ENCODE data around the gene CDHR1.
A peak's percentile ranks its signal among the peaks of the same experiment; 100 is the strongest.

The CDHR1 gene

DNA sequence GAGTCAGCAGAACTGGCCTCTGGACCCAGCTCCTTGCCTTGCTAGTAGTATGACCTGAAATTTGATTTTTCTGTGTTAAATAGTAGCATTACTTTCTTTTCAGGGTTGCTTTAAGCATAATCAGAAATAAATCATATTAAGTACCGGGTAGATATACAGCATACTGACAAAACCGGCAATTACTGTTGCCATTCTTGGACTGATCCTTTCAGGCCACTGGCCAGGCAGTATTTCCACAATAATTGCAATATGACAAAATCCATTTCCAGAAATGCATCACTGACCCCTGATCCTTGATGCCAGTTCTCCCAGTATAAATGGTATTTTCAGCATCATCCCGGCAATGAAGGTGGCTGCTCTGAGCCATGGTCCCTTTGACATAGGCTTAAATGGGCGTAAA is 40.1 kb downstream of the CDHR1 start:
- no peak for DNase-seq

DNA sequence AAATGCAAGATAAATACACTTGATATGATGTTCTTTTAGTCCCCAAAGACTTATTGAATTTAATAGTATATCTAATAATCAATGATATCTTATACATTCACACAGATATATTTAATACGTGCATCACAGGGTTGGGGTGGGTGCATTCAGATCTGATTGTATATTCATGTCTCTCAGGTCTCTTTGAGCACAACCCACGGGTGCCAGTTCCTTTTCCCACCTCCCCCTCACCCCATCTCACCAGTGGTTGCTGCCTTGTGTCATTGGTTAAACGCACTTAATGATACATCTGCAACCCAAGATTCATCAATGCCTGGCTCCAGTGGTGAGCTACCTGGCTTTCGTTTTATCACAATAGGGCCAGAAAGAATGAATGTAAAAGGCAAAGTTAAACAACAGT is 40.8 kb downstream of the CDHR1 start:
- no peak for DNase-seq

DNA sequence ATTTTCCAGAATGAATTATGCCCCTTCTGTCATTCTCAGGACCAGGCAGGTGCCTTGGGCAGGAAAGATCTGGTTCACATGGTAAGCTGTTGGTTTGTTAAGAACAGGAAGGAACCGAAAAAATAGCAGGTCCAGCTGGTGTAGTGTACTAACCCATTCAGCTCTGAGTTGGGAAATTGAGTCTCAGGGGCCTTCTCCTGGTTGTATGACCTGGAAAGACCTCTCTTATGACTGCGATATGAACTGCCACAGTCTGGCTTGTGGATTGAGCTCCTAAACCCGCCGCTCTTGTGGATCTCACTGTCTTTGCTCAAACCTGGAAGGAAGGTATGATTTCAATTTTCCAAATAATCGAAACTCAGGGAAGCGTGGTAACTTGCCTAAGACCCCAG is 42.5 kb downstream of the CDHR1 start:
- DNase-seq, result no peak

DNA sequence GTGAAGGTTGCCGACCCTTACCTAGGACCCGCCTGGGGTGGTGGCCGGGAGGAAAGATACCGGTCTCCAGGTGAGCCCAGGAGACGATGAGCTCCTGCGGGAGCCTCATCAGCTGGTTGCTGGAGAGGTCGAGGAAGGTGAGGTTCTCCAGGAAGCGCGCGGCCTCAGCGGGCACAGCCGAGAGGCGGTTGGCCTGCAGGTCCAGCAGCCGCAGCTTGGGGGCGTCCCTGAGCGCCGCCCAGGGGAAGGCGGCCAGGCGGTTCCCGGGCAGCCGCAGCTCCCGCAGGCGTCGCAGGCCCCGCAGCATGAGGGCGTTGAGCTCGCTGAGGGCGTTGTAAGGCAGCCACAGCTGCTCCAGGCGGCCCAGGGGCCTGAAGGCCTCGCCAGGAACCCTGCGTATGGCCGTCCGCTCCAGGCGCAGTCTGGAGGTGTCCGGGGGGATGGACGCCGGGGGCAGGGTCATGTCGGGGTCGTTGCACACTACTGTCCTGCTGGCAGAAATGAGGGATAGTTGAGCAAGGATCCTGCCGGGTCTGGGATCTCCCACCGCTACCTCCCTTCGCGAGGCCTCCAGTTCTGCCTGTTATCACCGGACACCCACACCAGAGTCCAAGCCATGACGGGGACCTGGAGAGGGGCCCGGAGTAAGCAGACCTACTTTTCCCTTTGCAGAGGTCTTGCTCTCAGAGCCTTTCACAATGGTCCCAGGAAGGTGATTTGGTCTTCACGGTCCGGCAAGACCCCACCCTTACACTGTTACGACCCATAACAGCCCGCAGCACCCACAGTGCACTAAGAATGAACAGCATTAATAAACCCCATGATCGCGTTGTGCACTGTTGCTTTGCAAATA is 43.1 kb downstream of the CDHR1 start:
- DNase-seq, result no peak

DNA sequence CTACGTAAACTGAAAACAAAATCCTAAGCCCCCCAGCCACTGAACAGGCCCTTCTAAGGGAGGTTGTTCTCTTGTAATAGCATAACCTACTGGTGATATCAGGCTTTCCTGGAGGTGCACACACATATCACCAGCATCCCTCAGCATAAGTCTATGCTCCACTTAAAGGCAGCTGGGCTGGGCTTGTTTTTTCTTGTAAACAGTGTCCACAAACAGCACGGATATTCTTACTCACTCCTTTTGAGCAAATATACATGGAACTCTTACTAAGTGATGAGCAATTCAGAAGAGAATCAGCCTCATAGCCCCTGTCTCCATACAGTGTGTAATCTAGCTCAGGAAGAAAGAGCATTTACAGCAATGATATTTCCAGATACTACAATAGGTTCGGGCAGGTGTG is 44.6 kb downstream of the CDHR1 start:
- no peak for DNase-seq

DNA sequence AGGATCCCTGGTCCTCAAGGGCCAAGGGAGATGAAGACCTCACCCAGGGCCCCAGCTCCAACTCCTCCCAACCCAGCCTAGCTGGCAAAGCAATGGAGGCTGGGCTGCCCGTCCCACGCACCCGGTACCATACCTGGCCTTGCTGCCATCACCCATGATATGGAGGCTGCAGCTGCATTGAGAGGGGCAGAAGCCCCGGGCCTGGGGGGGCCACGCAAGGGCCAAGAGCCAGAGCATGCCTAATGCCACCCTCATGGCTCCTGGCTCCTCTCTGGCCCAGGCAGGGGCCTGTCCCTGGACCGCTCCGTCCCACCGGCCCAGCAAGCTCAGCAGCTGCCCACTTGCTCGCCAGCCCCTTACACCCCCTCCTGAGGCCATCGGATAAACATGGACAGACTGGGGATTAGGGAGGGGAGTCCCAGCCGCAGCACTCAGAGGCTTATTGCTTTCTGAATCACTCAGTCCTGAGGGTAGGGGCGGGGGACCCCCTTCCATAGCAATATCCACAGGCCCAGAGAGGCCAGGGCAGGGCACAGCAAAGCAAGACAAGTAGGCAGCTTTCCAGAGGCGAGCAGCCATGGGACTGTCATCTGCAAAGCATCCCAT is 47.0 kb downstream of the CDHR1 start, which contains the start of gene LRIT1:
Gene LRIT1, minus strand, starts transcription at position 362 of the 606 bp plus-strand sequence. Its CDS starts 107 bp downstream, at position 255.
- DNase-seq, result peak; percentile 80

DNA sequence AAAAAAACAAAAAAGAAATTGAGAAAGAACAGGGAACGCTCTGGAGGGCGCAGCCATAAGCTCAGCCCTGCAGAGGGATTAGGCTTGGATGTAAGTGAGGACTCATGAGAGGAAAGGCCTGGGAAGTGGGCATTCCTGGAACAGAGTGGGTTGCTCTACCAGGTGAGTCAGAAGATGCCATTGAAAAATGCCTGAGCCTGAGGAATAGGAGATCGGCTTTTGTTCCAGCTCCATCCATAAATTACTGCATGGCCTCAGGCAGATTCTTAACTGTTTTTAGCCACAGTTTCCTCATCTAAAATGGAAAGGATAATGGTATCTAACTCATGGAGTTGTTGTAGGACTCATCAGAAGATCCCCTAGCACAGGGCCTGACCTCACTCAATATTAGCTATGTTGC is 49.4 kb downstream of the CDHR1 start:
- peak; percentile 3 for DNase-seq

DNA sequence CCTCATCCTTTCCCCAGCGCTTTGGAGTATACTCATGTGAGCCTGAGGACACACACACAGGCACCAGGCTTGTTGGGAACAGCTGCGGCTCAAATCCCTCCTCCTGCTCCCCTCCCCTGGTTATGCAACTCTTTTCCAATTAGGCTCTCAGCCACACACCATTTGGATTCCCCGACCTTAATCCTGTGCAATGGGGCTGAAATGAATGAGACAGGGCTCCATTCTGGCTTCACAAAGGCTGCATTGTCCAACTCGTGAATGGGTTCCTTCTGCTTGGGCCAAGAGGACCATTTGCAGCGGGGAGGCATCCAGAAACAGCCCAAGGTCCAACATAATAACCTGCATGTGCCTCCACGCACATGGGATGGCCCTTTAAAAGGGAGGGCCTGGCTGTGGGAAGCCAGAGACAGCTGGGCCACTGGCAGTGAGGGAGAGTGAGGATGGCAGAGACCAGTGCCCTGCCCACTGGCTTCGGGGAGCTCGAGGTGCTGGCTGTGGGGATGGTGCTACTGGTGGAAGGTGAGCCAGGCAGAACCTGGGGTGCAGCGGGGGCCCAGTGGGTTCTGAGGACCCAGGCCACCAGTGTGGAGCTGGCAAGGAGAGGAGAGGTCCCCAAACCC is 50.4 kb downstream of the CDHR1 start, which contains the start of gene RGR:
Gene RGR, plus strand, starts transcription at position 403 of the 620 bp plus-strand sequence. Its CDS starts 38 bp downstream, at position 441.
- DNase-seq, result peak; percentile 96

DNA sequence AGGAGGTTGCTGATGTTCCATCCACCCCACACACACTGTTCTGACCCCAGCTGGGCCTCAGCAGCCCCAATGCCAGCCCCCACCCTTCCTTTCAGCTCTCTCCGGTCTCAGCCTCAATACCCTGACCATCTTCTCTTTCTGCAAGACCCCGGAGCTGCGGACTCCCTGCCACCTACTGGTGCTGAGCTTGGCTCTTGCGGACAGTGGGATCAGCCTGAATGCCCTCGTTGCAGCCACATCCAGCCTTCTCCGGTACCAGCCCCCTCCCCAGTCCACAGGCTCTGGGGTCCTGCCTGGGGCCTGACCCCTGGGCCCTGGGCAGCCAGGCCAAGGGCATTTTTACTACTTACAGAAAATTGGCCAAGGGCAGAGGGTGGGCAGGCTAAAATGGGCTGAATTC is 53.2 kb downstream of the CDHR1 start:
- DNase-seq, result no peak

DNA sequence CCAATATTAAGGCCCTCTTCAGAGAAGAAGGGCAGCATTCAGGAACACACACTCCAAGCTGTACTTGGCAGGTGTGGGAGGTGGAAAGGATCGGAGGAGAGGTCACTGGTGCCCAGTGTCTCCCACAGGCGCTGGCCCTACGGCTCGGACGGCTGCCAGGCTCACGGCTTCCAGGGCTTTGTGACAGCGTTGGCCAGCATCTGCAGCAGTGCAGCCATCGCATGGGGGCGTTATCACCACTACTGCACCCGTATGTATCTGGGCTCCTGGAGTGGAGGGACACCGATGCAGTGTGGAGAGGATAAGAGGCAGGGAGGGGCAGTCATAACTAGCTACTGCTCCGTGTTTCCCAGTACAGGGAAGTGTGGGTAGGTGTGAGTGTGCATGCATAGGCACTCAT is 54.5 kb downstream of the CDHR1 start:
- DNase-seq, result no peak

DNA sequence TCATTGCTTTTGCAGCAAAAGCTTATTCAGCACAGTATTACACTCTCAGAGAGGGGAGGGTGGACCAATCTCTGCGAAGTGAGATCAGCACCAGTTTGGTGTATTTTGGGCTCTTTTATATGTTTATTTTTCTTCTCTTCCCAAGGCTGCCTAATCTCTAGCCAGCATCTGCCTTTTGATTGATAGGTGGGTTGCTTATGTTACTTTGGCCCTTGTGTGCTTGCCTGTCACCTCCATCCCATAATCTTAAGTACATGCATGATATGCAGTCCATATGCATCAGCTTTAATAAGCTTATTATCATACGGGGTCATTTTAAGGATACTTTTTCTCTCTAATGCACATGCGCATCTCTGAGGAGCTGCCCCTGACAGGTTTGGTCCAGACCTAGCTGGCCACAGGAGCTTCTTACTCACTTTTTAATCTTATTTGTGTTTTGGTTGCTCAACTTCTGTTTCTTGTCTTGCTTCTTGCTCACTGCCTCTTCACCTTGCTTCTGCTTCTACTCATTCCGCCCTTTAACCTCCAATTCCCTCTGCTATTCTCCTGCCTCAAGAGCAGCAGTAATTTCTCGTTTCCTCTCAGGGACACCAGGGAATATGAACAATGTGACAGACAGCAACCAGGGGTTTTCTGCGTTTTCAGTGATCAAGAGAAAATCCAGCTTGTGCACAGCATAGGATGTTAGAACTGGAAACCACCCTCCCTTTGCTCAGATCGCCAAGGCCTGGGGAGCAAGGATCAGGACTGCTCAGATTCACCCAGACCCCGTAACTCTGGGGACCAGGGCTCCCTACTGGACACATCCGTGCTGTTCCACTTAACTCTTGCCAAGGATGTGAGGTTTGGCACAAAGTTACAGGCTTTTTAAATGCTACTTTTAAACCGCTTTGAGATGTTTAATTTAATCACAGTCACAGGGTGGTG is 60.5 kb downstream of the CDHR1 start:
- peak; percentile 39 for DNase-seq

DNA sequence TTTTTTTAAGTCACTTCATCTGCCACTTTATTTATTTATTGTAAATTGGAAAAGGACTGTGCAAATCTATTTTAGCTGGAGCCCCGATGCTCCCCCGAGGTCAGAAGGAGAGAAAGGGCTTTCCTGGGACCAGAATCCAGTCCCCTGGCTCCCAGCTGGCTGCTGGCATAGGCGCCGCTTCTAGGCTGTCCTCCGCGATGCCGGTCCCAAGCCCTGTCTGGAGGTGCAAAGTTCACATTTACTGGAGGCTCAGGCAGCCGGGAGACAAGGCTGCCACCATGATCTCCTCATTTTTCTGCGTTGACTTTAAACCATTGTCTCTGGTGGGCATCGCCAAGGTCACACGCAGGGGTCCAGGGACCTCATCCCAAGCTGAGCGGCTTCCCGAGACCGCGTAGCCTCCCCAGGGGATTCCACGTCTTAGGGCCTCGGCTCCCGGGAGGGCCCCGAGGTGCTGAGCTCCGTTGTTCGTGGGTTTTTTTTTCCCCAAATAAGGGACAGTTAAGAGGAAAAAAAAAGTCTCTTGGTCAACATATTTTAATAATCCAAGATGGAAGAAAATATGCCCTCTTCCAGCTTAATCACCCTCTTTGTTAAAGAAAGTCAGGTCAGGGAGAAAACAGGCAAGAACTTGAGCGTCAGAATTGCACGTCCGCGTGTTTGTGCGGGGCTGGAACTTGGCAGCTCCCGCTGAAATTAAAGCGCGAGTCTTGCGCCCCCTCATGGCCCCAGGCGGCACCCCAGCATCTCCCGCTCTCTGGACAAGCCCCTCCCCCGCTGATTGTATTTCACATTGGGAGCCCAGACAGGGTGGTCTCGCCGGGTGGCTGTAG is 62.4 kb downstream of the CDHR1 start:
- DNase-seq, result peak; percentile 7

DNA sequence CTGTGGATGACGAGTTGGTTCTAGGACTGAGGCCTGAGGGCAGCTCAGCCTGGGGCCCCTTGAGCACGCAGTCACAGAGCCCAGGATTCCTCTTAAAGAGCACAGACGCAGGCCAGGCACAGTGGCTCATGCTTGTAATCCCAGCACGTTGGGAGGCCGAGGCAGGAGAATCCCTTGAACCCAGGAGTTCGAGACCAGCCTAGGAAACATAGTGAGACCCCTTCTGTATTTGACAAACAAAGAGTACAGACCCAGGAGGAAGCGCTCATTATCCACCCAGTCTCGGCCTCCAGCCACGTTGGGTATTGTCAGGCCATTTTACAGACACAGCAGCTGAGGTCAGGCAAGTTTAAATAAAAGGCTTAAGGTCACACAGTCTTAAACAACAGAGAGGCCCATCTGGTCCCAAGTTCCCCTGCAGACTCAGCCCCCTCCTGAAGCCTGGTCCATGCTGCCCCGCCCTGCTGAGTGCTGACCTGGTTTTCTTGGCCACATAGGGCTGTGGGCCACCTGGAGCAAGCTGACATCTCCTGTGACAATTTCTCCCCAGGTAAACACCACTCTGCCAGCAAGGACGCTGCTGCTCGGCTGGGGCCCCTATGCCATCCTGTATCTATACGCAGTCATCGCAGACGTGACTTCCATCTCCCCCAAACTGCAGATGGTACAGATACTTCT is 63.1 kb downstream of the CDHR1 start:
- no peak for DNase-seq

DNA sequence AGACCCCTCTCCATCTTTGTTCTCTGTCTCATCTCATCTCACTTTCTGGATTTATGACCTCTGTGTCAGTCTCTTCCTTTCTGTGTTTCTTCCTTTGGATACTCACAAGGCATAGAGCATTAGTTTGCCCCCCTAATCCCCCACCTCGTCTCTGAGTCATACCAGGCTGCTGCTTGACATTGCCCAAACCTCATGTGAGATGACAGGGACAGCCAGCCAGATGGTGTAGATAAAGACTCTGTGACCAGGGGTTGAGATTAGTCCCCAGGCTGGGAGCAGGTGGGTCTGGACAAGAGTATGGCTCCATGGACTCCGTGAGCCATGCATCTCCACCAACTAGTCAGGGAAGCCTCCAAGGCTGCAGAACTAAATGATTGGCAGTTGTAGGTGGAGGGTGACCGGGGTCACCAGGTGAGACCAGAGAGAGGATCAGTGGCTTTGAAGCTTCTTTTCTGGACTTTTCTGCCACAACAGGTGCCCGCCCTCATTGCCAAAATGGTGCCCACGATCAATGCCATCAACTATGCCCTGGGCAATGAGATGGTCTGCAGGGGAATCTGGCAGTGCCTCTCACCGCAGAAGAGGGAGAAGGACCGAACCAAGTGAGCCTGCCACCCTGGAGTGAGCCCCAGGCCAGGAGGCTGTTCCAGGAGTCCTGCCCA is 63.8 kb downstream of the CDHR1 start:
- peak; percentile 55 for DNase-seq

DNA sequence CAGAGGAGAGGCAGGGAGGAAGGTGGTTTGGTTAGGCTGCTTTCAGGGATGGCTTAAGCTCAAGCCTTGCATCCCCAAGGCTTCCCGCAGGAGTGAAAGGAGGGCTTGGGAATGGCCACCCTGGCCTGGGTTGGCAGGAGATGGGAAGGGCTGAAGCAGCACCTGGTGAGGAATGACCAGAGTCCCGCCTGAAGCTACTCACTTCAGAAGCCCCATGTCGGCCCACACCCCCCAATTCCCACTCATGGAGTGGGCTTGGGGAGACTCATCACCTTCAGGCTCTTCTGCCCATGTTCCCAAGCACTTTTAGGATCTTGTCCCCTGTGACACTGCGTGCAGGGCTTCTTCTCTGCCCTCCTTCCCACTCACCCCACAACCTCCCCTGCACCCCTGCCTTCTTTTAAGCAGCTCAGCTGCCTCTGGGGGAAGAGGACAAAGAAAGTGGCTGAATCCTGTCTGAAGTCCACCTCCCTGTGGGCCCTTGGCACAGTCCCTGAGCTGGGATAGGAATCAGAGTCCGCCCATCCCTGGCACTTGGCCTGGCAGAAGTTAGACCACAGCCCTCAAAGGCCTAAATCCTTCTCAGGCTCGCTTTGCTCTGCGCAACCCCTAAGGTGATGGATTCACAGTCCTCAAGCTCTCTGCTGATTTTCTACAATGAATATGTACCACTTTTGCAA is 67.0 kb downstream of the CDHR1 start:
- DNase-seq, result no peak

DNA sequence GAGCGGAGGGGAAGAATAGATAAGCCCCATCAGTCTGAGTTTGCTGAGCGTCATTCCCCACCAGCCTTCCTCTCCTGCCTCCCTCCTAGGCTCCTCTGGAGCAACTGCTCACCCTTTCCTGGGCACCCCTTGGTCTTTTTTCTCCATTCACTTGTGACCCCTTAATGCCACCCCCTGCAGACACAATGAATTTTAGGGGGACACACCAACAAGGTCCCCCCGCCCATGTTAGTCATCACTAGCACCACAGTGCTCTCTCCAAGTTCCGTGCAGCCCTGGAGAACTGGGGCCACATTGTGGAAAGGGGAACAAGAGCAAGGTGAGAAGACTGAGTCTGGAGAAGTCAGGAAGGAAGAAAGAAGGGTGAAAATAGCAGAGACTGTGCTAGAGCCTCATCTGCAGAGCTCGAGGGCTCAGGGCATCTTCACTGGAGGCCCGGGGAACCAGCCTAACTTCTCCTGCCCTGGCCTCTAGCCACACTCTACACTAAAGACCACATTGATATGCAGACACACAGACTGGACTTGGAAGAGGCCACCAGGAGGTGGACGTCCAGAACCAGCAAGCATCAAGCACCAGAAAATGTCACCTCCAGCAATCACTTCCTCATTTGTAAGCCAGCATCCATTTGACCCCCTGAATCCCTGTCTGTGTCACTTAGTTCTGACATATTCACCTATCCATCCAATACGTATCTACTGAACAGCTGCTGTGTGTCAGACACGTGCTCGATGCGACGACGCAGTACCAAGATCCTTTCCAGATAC is 68.0 kb downstream of the CDHR1 start:
- DNase-seq, result no peak

DNA sequence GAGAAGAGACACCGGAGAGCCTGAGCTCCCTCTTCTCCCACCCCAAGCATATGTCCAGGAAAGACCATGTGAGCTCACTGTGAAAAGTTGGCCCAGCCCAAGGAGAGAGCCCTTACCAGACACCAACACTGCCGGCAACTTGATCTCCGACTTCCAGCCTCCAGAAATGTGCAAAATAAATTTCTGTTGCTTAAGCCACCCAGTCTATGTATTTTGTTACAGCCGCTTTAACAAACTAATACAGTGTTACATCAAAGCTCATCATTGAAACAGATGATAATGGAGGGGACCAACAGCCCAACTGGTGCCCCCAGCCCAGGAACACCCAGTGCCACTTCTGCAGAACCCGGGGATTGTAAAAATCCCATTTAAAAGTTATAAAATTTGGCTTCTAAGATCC is 69.4 kb downstream of the CDHR1 start:
- no peak for DNase-seq

DNA sequence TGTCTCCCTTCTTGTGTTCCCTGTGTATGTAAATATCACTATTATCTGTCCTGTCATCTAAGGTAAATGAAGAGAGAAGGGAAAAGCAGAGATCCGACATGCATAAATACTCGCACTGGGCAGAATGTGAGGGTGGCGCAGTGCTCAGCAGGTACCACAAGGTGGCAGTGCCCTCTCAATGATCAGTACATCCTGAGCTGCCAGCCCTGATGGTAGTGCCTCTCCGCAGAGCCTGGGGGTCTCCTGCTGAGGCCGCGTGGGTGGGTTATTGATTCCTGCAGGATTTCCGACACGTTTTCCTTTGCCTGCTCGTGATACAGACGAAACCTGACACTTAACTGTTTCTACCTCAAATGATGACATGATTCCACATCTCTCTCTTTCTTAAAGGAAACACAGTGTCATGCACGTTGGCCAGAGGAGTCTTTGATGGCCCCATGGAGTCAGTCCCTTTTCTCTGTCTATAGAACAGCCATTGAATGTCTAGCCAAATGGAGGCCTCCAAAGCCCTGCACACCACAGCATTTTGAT is 70.3 kb downstream of the CDHR1 start:
- peak; percentile 83 for DNase-seq

DNA sequence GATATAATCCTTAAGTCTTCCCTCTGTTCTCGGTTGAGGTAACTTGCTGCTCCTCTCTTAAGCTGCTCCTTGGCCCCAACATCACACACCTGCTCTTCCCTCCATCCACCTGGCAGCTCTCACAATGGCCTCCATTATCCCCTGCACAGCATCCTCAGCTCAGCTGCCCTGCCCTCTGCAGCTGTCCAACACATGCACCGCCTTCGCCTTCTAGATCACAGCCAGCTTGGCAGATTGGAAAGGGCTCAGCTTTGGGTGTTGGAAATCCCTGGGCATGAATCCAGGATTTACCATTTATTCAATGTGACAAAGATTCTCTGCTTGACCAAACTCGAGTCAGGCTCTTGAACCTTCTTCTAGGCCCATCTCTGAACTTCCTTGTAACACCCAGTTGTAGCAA is 71.1 kb downstream of the CDHR1 start:
- peak; percentile 17 for DNase-seq

Measured in NCI-H82 (cell line).